Measurements from ENCODE around the gene UHMK1.
"Not testable (repeated sequence)": the region's sequence is repeated elsewhere in the genome, so short reads cannot be mapped to it uniquely, and the experiment has no call there.

The UHMK1 gene

GRCh38 chr1:162566870-162567269 is 69.3 kb downstream of the UHMK1 start:
- no peak for DNase-seq (ENCODE audit: low spot score)

GRCh38 chr1:162568802-162569201 is 71.2 kb downstream of the UHMK1 start:
- DNase-seq (ENCODE audit: low spot score), result no peak

GRCh38 chr1:162570718-162571117 is 73.1 kb downstream of the UHMK1 start:
- no peak for DNase-seq (ENCODE audit: low spot score)

GRCh38 chr1:162571121-162571520 is 73.5 kb downstream of the UHMK1 start:
- DNase-seq (ENCODE audit: low spot score), result not testable (repeated sequence)

- no peak for DNase-seq (ENCODE audit: low spot score)
Observed at GRCh38 chr1:162571696-162572095, 74.1 kb downstream of the UHMK1 start.

- no peak for DNase-seq (ENCODE audit: low spot score)
Observed at GRCh38 chr1:162573136-162573535, 75.5 kb downstream of the UHMK1 start.

- DNase-seq (ENCODE audit: low spot score), result no peak
Observed at GRCh38 chr1:162578071-162578700, 80.6 kb downstream of the UHMK1 start.

GRCh38 chr1:162578936-162579335 is 81.3 kb downstream of the UHMK1 start:
- no peak for DNase-seq (ENCODE audit: low spot score)
